ENCODE data around the gene FAM118A. TPM values are rescaled to one million over a fixed set of nuclear protein-coding genes. Genes with fewer than 3 reads are reported as not detected.

FAM118A gene
- polyA plus RNA-seq, 1 donor (not counting 4 experiments of a cell fraction or from before 2014, with no cell fraction given): 31.1 TPM

- H3K9ac ChIP-seq (ENCODE audit: control insufficient read depth, extremely low read depth, insufficient read depth, low read length): no peak overlapping the region
- H3K9me3 ChIP-seq (ENCODE audit: control insufficient read depth, low read depth, low read length): no peaks in the 10 kb centered on the region
- H3K27ac ChIP-seq (ENCODE audit: control insufficient read depth, insufficient read depth, low read length): no peak overlapping the region
- peaks cover 3% of the 10 kb centered on the region for H4K20me1 ChIP-seq (ENCODE audit: control insufficient read depth, extremely low read depth, insufficient read depth, low read length)
- dilution Hi-C loops (cut with MboI; ENCODE audit: extremely low pct_ligation_motif_present, low sequenced_read_pairs): no loop called here
- H3K4me2 ChIP-seq (ENCODE audit: control insufficient read depth, extremely low read depth, insufficient read depth, low read depth, low read length): no peak overlapping the region
- no peaks in the 10 kb centered on the region for H3K27me3 ChIP-seq (ENCODE audit: control insufficient read depth, extremely low read depth, insufficient read depth, low read length)
- no peaks in the 10 kb centered on the region for H3K9me1 ChIP-seq (ENCODE audit: control insufficient read depth, extremely low read depth, insufficient read depth, low read length)
- peaks cover 5% of the 10 kb centered on the region for H3K79me2 ChIP-seq (ENCODE audit: control insufficient read depth, insufficient read depth, low read length)
- peaks cover 10% of the 10 kb centered on the region for H3K4me1 ChIP-seq (ENCODE audit: control insufficient read depth, extremely low read depth, insufficient read depth, low read length)
- H3K36me3 ChIP-seq (ENCODE audit: control insufficient read depth in 2 of 2, extremely low read depth in 1 of 2, insufficient read depth in 2 of 2, low read length in 2 of 2): peaks cover 10 to 32% of the 10 kb centered on the region in 2 experiments
- H3K4me3 ChIP-seq (ENCODE audit: control insufficient read depth in 2 of 3, extremely low read depth in 1 of 3, insufficient read depth in 2 of 3, low read depth in 1 of 3, low read length in 3 of 3): no peak overlapping the region
- no peak for TF ChIP-seq CTCF (optimal IDR thresholded peaks at IDR 0.05 in 1 of 3, IDR thresholded peaks at IDR 0.05 in 1 of 3, conservative IDR thresholded peaks at IDR 0.05 in 1 of 3; ENCODE audit: extremely low read depth in 1 of 3, insufficient read depth in 2 of 3, low read length in 3 of 3)
- no peak for TF ChIP-seq EZH2 (IDR thresholded peaks at IDR 0.05; ENCODE audit: low read length)
- FAIRE-seq (no peak), DNase-seq (ENCODE audit: low read depth, low spot score) (no peak)
- no peak overlapping the region for H2AFZ ChIP-seq (ENCODE audit: control insufficient read depth, low read length)
These were observed 19.2 kb downstream of the FAM118A start for GRCh38 chr22:45328822-45329529.

- dilution Hi-C loops (cut with MboI; ENCODE audit: extremely low pct_ligation_motif_present, low sequenced_read_pairs): no loop called here
- Histone ChIP-seq H3K9ac (ENCODE audit: control insufficient read depth, extremely low read depth, insufficient read depth, low read length) (no peak overlapping the region), H3K79me2 (ENCODE audit: control insufficient read depth, insufficient read depth, low read length) (peaks cover 5% of the 10 kb centered on the region), H3K4me3 (ENCODE audit: control insufficient read depth in 2 of 3, extremely low read depth in 1 of 3, insufficient read depth in 2 of 3, low read depth in 1 of 3, low read length in 3 of 3) (no peak overlapping the region), H3K27ac (ENCODE audit: control insufficient read depth, insufficient read depth, low read length) (no peak overlapping the region), H3K4me2 (ENCODE audit: control insufficient read depth, extremely low read depth, insufficient read depth, low read depth, low read length) (no peak overlapping the region), H3K9me3 (ENCODE audit: control insufficient read depth, low read depth, low read length) (no peaks in the 10 kb centered on the region), H3K9me1 (ENCODE audit: control insufficient read depth, extremely low read depth, insufficient read depth, low read length) (no peaks in the 10 kb centered on the region), H3K27me3 (ENCODE audit: control insufficient read depth, extremely low read depth, insufficient read depth, low read length) (no peaks in the 10 kb centered on the region), H3K4me1 (ENCODE audit: control insufficient read depth, extremely low read depth, insufficient read depth, low read length) (peaks cover 12% of the 10 kb centered on the region), H2AFZ (ENCODE audit: control insufficient read depth, low read length) (no peak overlapping the region), H3K36me3 (ENCODE audit: control insufficient read depth in 2 of 2, extremely low read depth in 1 of 2, insufficient read depth in 2 of 2, low read length in 2 of 2) (peaks cover 10 to 31% of the 10 kb centered on the region in 2 experiments), H4K20me1 (ENCODE audit: control insufficient read depth, extremely low read depth, insufficient read depth, low read length) (peaks cover 3% of the 10 kb centered on the region)
- TF ChIP-seq CTCF (optimal IDR thresholded peaks at IDR 0.05 in 1 of 3, IDR thresholded peaks at IDR 0.05 in 1 of 3, conservative IDR thresholded peaks at IDR 0.05 in 1 of 3; ENCODE audit: extremely low read depth in 1 of 3, insufficient read depth in 2 of 3, low read length in 3 of 3): no peak
- DNase-seq (ENCODE audit: low read depth, low spot score) (no peak), FAIRE-seq (no peak)
These were observed 19.8 kb downstream of the FAM118A start for GRCh38 chr22:45329530-45329936.

Measured in keratinocyte (primary cell).